Fibroblast of lung (primary cell): ENCODE data around the gene CD59.

Experiments used
- CTCF ChIP-seq, 2 donors: IDR thresholded peaks in 1 of 2; conservative IDR thresholded peaks in 1 of 2; 1 replicate in 1 of 2; 2 replicates in 1 of 2; pipeline ENCODE4 v1.5.1; 2011 to 2012; ENCODE audit warnings: low read length in 2 of 2, control low read depth in 1 of 2, inconsistent platforms in 1 of 2, low read depth in 1 of 2, mild to moderate bottlenecking in 1 of 2
- EZH2 ChIP-seq: IDR thresholded peaks from 2 replicates; pipeline ENCODE4 v1.5.1; 2012; ENCODE audit warnings: low read length, control low read depth, mild to moderate bottlenecking; ENCODE audit errors: missing control alignments

- TF ChIP-seq CTCF (conservative IDR thresholded peaks at IDR 0.05 in 1 of 2, IDR thresholded peaks at IDR 0.05 in 1 of 2; ENCODE audit: low read depth in 1 of 2, low read length in 2 of 2) (no peak), EZH2 (no peak)
Observed at GRCh38 chr11:33684003-33684706, 52.1 kb downstream of the CD59 start.
